SHP77 (cell line): ENCODE results near the gene CNTN4.

Experiments used
- DNase-seq, 2 experiments: peaks; one replicate each; lab custom pipeline; 2025; lab: John Stamatoyannopoulos, UW

The CNTN4 gene

DNA sequence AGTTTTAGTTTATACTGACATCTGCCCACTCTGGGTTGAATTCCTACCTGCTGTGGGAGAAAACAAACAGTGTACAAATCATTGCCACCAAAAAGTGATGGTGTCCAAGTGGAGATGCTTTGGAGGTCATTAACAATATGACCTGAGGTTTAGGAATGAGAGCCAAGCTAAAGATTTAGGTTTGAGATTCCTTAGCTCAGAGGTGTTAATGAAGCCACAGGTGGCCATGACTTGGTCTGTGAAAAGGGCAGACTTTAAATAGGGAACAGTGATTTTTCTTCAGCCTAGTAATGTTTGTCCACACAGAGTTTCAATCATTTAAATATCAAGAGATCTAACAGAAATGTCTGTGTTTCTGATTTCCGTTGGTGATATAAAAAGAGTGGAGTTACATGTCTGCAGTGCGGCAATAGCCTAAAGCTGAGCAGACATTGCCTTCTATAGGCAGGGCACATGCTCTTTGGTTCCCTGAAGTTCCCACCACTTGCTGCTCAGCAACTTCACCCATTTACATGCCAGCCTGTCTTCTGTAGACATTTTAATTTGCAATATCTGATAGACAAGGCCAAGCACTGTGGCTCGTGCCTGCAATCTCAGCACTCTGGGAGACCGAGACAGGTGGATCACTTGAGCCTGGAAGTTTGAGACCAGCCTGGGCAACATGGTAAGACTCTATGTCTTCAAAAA lies 588.3 kb downstream of the CNTN4 start:
- no peak for DNase-seq

DNA sequence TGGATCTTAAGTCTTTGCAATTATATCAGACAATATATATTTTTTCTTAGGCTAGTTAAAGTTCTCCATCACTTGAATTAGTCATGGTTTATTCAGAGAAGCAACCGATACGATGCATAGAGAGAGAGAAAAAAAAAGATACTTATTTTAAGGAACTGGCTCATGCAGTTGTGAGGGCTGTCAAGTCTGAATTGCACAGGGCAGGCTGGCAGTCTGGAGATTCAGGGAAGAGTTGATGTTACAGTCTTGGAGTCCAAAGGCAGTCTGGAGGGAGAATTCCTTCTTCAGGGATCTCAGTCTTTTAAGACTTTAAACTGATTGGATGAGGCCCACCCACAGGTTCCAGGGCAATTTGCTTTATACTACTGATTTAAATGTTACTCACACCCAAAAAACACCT lies 598.9 kb downstream of the CNTN4 start:
- no peak for DNase-seq

DNA sequence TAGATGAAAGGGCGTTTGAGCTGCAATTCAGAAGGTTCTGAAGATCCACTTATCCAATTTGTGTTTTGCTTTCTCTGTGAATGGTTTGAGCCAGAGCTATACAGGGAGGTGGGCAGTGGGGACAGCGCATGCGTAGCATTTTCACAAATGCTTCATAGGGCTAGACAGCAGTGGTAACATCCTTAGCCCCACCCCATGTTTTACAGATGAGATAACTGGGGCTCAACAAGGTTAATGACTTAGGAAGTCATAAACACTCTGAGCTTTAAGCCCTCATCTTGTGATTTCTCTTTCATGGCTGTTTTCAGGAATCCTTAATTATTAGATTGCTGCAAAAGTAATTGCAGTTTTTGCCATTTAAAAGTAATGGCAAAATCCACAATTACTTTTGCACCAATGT lies 602.8 kb downstream of the CNTN4 start:
- DNase-seq = no peak

DNA sequence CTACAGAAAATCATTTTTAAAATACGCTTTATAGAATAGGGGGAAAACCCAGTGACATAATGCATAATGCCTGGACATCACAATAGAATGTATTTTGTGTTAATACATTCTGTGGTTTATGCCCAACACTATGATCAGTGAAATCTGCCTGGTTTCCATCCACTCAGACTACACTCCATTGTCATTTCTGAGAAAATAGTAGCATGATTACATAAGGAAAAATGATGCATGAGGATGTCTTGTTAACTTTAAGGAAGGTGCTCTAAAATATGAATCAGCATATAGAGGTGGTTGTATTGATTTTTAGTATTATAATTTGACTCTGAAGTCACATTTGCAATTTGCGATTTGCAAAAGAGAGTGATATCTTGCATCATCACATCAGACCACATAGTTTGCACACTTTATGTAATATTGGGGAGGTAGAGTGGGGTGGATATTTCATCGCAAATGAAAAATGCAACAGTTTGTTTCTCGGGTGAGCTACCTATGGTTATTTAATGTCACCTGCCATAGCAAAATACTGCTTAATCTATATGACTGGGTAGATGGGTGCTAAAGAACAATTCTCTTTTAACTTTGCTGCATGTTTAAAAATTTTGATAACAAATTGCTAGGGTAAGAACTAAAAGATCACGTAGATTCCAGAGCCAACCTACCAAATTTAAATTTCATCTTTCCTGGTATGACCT lies 607.6 kb downstream of the CNTN4 start:
- no peak for DNase-seq

DNA sequence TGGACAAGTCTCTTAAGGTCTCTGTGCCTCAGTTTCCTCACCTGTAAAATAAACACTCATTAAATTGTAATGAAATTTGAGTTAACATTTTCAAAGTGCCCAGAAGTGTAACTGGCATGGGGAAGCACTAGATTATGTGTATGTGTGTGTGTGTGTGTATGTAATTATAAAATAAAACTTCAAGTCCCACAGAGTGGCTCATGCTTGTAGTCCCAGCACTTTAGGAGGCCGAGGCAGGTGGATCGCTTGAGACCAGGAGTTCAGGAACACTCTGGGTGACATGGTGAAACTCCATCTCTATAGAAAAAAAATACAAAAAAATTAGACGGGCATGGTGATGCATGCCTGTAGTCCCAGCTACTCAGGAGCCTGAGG lies 608.2 kb downstream of the CNTN4 start:
- DNase-seq = no peak

DNA sequence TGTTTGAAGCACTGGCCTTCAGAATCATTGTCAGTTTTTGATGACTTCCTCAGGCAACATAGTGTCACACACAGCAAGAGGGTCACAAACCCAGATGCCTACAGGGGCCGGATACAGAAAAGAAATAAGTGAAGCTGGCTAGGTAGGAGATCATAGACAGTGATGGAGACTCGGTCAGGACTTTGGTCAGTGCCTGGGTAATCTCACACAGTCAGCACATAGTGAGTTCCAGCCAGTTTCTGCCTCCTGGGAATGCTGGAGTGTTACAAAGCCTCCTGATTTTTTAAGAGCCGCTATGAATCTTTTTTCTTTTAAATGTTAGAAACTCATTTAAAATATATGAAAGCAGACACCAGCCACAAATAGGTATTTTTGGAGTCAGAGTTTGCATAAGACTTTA lies 612.4 kb downstream of the CNTN4 start:
- DNase-seq = no peak

DNA sequence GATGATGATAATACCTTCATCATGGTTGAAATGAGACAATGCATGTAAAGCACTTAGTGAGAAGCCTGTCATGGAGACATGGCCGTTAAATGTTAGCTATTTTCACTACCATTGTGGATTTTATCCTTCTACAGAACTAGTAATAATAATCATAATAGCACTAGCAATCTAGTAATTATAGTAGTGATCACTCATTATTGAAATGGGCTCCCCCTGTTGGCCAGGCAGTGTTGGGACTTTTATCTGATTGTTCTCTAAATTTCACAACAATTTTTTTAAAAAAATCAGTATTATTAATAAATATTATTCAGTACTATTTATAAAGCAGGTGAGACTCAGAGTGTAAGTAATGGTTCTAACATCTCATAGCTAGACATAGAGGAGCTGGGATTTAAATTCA lies 615.3 kb downstream of the CNTN4 start:
- DNase-seq = no peak

DNA sequence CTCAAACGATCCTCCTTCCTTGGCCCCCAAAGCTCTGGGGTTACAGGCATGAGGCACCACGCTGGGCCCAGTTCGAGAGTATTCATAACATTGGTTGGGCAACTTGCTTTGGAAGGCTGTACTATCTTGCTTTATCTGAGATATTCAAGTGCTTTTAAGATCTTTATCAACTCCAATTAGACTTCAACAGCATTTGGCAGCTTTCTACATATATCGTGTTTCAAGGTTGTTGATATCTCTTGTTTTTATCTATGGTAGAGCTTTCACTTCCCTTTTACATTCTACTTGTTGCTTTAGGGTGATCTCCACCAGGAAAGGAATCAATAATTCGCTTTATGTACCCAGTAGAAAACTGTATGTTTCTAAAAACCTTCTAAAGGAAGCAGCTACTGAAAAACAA lies 616.2 kb downstream of the CNTN4 start:
- no peak for DNase-seq

DNA sequence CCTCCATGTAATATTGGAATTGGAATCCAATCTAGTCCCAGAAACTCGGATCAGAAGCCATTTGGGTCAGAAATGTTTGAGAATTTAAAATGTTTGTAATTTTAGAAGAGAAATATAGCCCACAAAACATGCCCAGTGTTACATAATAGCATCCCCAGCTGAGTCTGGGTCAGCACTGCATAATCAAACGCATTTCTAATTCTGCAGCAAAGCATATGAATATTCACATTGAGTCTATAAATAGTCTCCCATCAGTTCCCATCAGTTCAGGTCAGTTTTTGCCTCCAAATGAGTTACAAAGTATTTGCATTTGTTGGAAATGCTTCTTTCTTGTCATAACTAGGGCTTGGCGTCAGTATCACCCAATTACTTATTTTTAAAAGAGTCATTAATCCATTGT lies 628.4 kb downstream of the CNTN4 start:
- DNase-seq = no peak

DNA sequence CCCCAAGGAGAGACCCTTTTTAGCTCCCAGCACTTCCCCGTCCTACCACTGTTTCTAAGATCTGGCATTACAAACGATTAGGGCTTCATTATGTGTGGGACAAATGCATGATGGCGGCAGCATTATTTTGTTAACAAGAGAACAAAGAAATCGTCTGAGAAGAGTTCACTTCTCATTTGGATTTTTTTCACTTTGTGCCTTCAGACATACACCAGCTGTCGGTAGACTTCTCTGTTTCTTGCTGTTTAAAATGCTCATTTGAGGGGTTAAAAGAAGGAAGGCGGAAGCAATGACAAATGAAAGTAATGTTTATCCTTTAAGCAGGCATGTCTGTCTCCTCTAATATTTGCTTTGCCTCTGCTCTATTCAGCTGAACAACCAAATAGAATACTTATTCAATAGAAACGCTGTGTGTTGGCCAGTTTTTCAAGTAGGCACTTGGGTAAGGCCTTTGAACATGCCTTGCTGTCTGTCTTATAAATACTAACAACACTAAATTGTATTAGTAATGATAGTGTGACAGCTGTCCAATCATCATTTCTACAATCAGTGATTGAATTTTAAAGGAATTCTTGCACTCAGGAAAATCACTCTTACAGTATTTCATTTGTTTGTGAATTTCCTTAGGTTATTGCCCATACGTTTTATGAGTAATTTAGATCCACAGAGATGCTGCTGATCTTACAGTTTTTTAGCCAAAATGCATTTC lies 629.1 kb downstream of the CNTN4 start:
- peak in 1 of 2 experiments; percentile 9 for DNase-seq

DNA sequence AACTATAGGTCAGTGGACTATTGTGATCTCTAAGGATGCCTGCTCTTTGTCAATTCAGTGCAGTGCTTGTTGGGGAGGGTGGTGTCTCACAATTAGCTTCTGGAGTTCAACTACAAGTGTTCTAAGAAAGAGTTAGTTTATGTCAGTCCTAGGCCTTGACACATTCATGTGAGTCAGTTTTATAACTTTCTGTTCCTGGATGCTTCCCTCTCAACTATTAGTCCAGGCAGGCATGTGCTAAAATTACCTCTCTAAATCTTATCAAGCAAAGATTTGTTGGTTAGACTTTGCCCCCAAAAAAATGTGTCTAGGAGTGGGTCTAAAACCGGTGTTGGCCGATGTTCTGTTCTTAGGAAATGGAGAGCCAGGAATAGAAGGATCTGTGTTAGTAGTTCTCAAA lies 633.2 kb downstream of the CNTN4 start:
- DNase-seq = no peak

DNA sequence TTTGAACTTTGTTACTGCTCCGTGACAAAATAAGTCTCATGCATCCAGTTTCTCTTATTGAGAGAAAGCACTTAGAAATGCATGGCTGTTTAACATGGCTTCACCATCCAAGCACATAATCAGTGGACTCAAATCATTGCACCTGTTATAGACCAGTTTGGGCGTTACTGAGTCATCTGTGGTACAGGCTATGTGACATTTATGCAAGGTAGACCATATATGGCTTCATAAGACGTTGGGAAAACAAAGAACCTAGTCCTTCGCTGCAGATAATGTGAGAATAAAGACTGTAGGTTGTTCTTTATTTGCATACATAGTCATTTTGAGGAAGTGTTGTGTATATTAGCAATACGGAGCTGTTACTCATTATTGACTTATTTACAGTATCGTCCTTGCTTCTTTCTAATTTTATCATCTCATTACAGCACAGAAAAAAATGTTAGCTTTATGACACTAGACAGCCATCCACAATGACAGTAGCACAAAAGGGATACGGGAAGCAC lies 636.8 kb downstream of the CNTN4 start:
- no peak for DNase-seq

DNA sequence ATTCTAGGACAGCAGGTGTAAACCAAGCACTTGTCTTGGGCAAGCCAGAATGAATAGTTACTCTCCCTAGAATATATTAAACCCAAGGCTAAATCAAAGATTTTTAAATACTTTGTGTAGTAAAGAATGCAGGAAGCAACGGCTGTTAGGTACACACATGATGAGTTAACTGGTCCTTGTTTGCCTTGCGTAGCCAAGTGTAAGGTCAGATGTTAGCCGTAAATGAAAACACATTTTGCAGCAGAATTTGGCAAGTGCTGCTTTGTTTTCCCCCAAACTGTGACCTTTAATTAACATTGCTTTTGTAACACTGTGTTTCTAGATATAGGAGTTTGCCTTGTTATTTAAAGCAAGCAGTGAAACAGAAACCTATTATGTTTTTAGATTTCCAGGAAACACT lies 642.9 kb downstream of the CNTN4 start:
- no peak for DNase-seq

DNA sequence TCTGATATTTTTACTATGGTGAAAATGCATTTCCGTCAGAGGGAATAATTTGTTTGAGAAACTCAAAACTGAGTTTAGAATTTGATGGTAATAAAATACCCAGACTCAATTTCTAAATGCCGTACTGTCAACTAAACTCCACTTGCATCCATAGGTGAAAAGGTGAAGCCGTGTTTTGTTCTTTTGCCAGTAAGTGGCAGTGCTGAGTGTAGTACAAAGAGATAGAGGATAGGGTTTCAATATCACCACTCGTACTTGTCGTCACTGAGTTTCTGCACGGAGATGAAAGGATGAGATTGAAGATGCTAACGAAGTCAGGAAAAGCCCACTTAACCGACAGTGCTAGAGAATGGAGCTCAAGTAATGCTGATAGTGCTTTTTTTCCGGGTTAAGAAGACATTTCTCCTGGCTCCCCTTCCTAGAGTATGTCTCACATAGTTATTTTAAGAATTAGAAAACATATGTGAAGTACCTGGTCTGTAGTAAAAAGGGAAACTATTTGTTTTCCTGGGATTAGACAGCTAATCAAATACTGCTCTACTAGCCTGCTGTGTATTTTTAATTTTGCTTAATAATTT lies 666.4 kb downstream of the CNTN4 start:
- peak in 1 of 2 experiments; percentile 11 for DNase-seq

DNA sequence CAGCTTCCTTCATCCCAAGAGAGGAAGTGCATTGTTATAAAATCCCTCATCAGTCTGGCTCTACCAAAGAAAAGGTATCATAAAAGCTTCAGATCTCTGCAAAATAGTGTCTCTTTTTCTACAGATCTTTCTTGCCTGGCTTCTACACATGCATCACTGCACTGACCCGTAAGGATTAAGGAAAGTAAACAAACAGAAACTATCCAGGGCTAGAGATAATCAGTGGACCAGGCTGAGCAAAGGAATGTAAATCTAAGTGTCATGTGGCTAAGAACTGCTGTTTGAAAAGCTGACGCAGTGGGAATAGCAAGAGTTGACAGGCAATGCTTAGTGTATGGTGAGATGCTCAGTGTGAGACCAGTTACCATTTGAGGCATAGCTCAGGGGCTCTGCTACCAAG lies 671.8 kb downstream of the CNTN4 start:
- no peak for DNase-seq

DNA sequence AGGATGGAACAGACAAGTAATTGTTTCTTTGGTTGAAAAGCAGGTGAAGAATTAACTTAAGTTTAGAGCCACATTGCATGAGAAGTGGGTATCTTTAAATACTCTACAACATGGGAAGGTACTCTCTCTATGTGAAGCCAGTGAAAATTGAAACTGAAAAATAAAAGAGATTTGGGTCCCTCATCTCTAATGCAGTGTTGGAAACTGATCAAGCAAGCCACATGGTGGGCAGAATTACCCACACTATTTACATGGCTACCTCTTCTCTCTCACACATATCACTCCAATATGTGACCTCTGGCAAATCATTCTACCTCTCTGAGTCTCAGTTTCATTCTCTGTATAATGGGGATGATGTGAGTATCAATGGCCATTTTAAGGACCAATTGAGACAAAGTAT lies 672.5 kb downstream of the CNTN4 start:
- DNase-seq = no peak

DNA sequence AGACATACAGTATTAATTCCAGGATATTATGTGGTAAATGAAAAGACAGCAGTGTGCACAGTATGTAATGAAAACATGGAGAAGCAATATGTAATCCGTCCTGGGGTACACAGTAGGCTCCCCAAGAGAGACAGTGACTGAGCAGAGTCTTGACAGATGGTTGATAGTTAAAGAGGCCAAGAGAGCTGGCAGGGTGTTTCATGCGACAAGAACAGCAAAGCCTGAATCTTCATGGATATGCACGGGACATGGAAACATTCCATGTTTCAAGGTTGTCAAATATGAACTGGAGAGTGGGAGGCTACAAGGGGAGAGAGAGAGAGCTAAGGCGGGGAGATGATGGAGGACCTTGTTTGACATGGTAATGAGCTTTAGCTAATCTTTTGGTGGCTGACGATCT lies 673.1 kb downstream of the CNTN4 start:
- no peak for DNase-seq

DNA sequence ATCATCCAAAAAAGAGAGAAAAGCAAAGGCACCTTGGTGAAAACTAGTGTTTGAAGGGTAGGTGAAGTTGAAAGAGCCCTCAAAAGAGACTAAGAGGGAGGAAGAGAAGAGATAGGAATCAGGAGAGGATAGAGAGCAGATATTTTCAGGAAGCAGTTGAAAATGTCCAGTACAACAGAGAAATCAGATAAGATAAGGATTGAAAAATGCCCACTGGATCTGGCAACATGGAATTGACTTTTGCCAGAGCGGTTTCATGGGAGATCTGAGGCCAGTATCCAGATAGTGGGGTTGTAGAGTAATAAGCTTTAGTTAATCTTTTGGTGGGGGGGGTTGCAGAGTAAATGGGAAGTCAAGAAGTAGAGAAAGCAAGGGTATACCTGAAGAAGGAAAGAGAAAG lies 674.1 kb downstream of the CNTN4 start:
- DNase-seq = no peak

DNA sequence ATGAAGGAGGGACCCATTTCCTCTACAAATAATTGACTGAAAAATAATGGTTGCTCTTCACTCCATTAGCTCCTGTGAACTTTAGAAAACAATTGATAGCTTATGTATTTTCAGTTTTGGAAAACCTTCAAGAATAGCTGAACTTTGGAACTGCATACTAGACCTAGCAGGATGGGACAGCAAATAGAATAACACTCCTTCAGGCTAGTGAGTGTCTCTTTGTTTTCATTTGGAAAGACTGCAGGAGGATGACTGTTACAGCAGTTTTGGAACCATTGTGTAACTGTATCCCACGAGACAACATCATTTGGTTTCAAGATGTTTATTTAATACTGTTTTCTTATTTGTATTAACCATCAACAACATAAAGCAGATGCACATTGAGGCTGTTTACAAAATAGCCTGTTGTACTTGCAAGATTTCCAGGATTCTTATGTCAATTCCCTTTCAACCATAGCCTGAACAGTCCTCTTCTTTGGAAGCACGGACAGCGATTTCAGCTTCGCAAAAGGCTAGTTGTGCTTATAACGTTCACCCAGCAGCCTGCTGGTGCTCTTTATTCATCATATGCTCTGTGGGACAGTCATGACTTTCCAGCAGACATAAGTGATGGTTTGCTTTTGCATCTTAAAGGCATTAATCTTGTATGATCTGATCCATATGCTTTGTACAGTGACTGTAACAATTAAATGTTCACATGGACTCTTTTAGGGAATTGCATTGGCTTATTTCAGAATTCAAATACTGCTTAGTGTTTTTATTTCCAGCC lies 676.0 kb downstream of the CNTN4 start:
- DNase-seq = no peak

DNA sequence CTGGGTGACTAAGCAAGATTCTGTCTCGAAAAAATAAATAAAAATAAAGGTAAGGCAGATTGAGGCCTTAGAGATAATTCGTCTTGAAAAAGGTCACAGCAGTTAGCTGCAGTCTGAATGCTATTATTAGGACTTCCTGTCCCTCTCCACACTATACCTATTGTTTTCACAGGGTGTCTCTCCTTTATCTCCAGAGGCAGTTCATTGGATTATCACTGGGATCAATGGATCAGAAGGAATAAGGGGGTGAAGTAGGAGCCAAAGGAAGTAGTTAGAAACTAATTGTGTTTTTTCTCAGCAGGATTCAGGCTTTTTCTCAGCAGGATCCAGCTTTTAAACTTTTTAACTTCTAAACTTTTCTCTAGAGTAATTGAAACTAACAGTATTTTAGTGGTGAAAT lies 684.6 kb downstream of the CNTN4 start:
- no peak for DNase-seq

DNA sequence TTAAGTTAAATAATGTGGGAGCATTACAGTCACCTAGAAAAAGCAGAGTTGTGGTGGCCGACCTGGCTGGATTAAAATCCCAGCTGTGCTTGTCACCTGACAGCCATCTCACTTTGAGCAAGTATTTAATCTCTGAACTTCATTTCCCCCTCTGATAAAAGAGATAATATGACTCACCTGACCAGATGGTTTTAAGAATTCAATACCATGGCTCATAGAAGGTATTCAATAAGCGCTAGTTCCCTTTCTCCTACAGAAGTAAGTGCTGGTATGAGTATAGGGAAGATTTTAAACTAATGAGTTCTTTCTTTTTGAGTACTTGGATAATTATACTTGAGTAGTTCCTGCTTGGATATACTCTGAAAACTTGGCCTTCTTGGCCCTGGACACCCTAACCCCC lies 686.0 kb downstream of the CNTN4 start:
- DNase-seq = no peak

DNA sequence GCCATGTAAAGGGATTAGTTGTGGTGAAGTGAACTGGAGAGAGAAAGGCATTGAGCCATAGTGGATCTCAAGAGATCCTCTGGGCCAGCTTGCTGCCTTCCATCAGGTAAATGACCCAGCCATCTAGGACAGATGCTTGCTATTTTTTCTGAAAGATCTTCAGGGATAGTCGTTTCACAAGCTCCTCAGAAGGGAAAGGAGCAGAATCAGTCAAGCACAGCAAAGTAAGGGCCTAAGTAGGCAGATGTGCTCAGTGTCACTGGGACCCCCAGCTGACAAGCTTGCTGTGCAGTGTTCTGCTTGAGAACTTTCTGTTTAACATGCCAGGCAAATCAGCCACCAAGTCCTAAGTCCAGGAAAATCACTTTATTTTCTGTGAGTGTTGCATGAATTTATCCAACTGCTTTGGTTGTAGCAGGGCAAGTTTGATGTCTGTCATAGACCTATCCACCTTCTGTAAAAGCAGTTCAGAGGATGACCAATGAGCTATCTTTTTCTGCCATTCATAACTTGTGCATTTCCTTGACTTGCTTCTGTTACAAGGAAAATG lies 691.7 kb downstream of the CNTN4 start:
- DNase-seq = no peak
